Measurements from ENCODE around the gene C1QTNF9B. TPM values are rescaled to one million over a fixed set of nuclear protein-coding genes. Genes with fewer than 3 reads are reported as not detected.

C1QTNF9B gene
- total and polyA plus RNA-seq, 2 of the 8 experiments (the other 6 are each of a cell fraction or from before 2014, with no cell fraction given), result 0.11 TPM; not detected in 1

- H3K4ac ChIP-seq (replicated peaks; ENCODE audit: insufficient read length, low read depth, low read length), result no peak overlapping the region
- H3K23ac ChIP-seq (ENCODE audit: insufficient read length), result no peak overlapping the region
- H3K36me3 ChIP-seq (ENCODE audit: control insufficient read depth in 2 of 4, insufficient read depth in 4 of 4, low read length in 3 of 4), result no peaks in the 10 kb centered on the region
- no peaks in the 10 kb centered on the region for H3K9me3 ChIP-seq (ENCODE audit: insufficient read depth in 2 of 2, low read depth in 1 of 2, low read length in 1 of 2)
- no peak overlapping the region for H2BK15ac ChIP-seq (ENCODE audit: low read length)
- H3K27me3 ChIP-seq (replicated peaks in 1 of 4; ENCODE audit: control insufficient read depth in 3 of 4, extremely low read depth in 1 of 4, insufficient read depth in 3 of 4, low read length in 3 of 4), result peaks cover 0 to 10% (median 4%) of the 10 kb centered on the region in 4 experiments; a peak in 3 of 7 replicates
- 90% methylated on average over 4 of the region's 4 CpGs; no CpG with 5 or more reads in 1 of the 2 experiments for WGBS, 2 experiments (ENCODE audit: extremely low coverage in 1 of 2, insufficient coverage in 1 of 2, insufficient read length in 1 of 2, insufficient replicate concordance in 2 of 2, low coverage in 1 of 2, low lambda C conversion rate in 2 of 2, missing lambda C conversion rate in 1 of 2)
- H3K4me3 ChIP-seq (ENCODE audit: extremely low read depth in 1 of 4, insufficient read depth in 2 of 4, low read depth in 3 of 4, low read length in 4 of 4), result no peak overlapping the region
- no peak overlapping the region for H2BK120ac ChIP-seq (replicated peaks; ENCODE audit: low read depth, low read length)
- H2AFZ ChIP-seq (ENCODE audit: low read length), result no peak overlapping the region
- H4K91ac ChIP-seq (replicated peaks; ENCODE audit: insufficient read length, low read length), result no peak overlapping the region
- H4K5ac ChIP-seq (ENCODE audit: insufficient read length, low read depth, low read length), result no peak overlapping the region
- H3K79me1 ChIP-seq (ENCODE audit: low read depth, low read length), result no peaks in the 10 kb centered on the region
- H2BK20ac ChIP-seq (ENCODE audit: low read length), result no peak overlapping the region
- ChIA-PET CTCF (ENCODE audit: partially characterized antibody) (interaction anchor here (1.0 to 3.9 kb wide), 2 partner anchors 11 to 156 kb away, joined by 4 to 15 read pairs; partner anchors contain the start of gene MIPEP), POLR2A (ENCODE audit: partially characterized antibody) (interaction anchor here (0.7 to 1.2 kb wide), 2 partner anchors 10 to 208 kb away, joined by 3 read pairs; no protein-coding TSS in a partner anchor)
- H3K23me2 ChIP-seq (ENCODE audit: low read depth, low read length), result peaks cover 9% of the 10 kb centered on the region; the same call in 1 of the 2 replicates
- H2AK5ac ChIP-seq (ENCODE audit: low read depth, low read length), result no peak overlapping the region
- no peak overlapping the region for H3K9ac ChIP-seq (replicated peaks in 1 of 4; ENCODE audit: extremely low read depth in 1 of 4, low read depth in 3 of 4, low read length in 3 of 4)
- FAIRE-seq (no peak), DNase-seq (ENCODE audit: low read depth in 1 of 2, low spot score in 2 of 2) (no peak)
- no peak overlapping the region for H3K14ac ChIP-seq (ENCODE audit: insufficient read length)
- no peak overlapping the region for H4K8ac ChIP-seq (ENCODE audit: extremely low read depth, insufficient read depth, low read length)
- H3K4me1 ChIP-seq (replicated peaks in 1 of 4; ENCODE audit: control insufficient read depth in 3 of 4, insufficient read depth in 4 of 4, low read length in 3 of 4), result peaks cover 0 to 3% (median 0%) of the 10 kb centered on the region in 4 experiments; a peak in 3 of 7 replicates
- H3K18ac ChIP-seq (ENCODE audit: extremely low read depth, low read length), result no peak overlapping the region
- H2BK12ac ChIP-seq (ENCODE audit: low read depth, low read length), result no peak overlapping the region
- no peak overlapping the region for H3K56ac ChIP-seq (replicated peaks; ENCODE audit: insufficient read length, low read depth, low read length)
- H2BK5ac ChIP-seq (ENCODE audit: low read depth, low read length), result no peak overlapping the region
- no peak overlapping the region for H3K27ac ChIP-seq (ENCODE audit: low read depth, low read length)
- H3K4me2 ChIP-seq (ENCODE audit: insufficient read depth in 1 of 2, low read depth in 2 of 2, low read length in 2 of 2), result no peak overlapping the region
- H4K20me1 ChIP-seq (replicated peaks in 1 of 2; ENCODE audit: control insufficient read depth in 1 of 2, insufficient read depth in 2 of 2, low read length in 2 of 2), result no peaks in the 10 kb centered on the region
- no peaks in the 10 kb centered on the region for H3K79me2 ChIP-seq (ENCODE audit: control insufficient read depth in 1 of 2, insufficient read depth in 2 of 2, low read length in 2 of 2)
- TF ChIP-seq, protein P1, sequence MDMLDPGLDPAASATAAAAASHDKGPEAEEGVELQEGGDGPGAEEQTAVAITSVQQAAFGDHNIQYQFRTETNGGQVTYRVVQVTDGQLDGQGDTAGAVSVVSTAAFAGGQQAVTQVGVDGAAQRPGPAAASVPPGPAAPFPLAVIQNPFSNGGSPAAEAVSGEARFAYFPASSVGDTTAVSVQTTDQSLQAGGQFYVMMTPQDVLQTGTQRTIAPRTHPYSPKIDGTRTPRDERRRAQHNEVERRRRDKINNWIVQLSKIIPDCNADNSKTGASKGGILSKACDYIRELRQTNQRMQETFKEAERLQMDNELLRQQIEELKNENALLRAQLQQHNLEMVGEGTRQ (IDR thresholded peaks at IDR 0.05; ENCODE audit: low read length), result no peak
- no peak for TF ChIP-seq CEBPB (IDR thresholded peaks at IDR 0.05; ENCODE audit: low read depth, low read length)
- TF ChIP-seq CTBP2 (IDR thresholded peaks at IDR 0.05; ENCODE audit: borderline replicate concordance, insufficient read depth, insufficient read length, low read length), result no peak
- no peak for TF ChIP-seq JUN (IDR thresholded peaks at IDR 0.05; ENCODE audit: low read depth, low read length)
- TF ChIP-seq, protein P2, sequence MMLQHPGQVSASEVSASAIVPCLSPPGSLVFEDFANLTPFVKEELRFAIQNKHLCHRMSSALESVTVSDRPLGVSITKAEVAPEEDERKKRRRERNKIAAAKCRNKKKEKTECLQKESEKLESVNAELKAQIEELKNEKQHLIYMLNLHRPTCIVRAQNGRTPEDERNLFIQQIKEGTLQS (IDR thresholded peaks at IDR 0.05; ENCODE audit: insufficient read depth, low read depth, low read length), result no peak
- no peak for TF ChIP-seq BCL11A (IDR thresholded peaks at IDR 0.05; ENCODE audit: low read depth in 2 of 2, low read length in 2 of 2)
- TF ChIP-seq TAF1 (IDR thresholded peaks at IDR 0.05; ENCODE audit: low read depth, low read length), result no peak
- TF ChIP-seq CHD2 (IDR thresholded peaks at IDR 0.05; ENCODE audit: low read length), result no peak
- TF ChIP-seq BRCA1 (IDR thresholded peaks at IDR 0.05; ENCODE audit: low read depth, low read length), result no peak
- TF ChIP-seq HDAC6 (IDR thresholded peaks at IDR 0.05; ENCODE audit: low read depth, low read length), result no peak
- TF ChIP-seq E2F6 (IDR thresholded peaks at IDR 0.05), result no peak
- no peak for TF ChIP-seq CHD1 (IDR thresholded peaks at IDR 0.05; ENCODE audit: low read depth, low read length)
Observed at GRCh38 chr13:23901365-23901764, 4.1 kb upstream of the C1QTNF9B start.
